ENCODE results near the gene BRD7. TPM values are rescaled to one million over a fixed set of nuclear protein-coding genes. Genes with fewer than 3 reads are reported as not detected.

Gene BRD7
- 51.3 and 53.7 TPM in 2 replicates for total RNA-seq
- 51.2 and 58.4 TPM in 2 replicates for polyA plus RNA-seq

GRCh38 chr16:50368410-50369132, at the start of gene BRD7:
Gene BRD7 (minus strand): TSS chr16:50368988. CDS start chr16:50368774, 214 bp downstream.
- peak; percentile 91 for DNase-seq (ENCODE audit: low spot score)
- Histone ChIP-seq H3K9me3 (ENCODE audit: low read depth) (no peaks in the 10 kb centered on the region), H3K79me2 (peaks cover 47% of the 10 kb centered on the region), H3K4me1 (ENCODE audit: insufficient read depth) (peaks cover 10% of the 10 kb centered on the region), H3K4me3 (peak within 1 kb of the TSS; percentile 84), H3K4me2 (peak within 1 kb of the TSS; percentile 85), H4K20me1 (ENCODE audit: insufficient read depth, poor library complexity, severe bottlenecking) (peaks cover 12% of the 10 kb centered on the region), H3K27ac (peak within 1 kb of the TSS; percentile 81), H3K36me3 (replicated peaks; ENCODE audit: insufficient read depth, low read depth) (no peaks in the 10 kb centered on the region), H2AFZ (peak within 1 kb of the TSS; percentile 92), H3K27me3 (no peaks in the 10 kb centered on the region), H3K9me2 (replicated peaks; ENCODE audit: insufficient read depth) (no peaks in the 10 kb centered on the region)
- TF ChIP-seq EZH2 (IDR thresholded peaks at IDR 0.05; ENCODE audit: borderline replicate concordance) (no peak), CTCF (IDR thresholded peaks at IDR 0.05; ENCODE audit: poor library complexity) (peak; percentile 29), EZH2phosphoT487 (IDR thresholded peaks at IDR 0.05; ENCODE audit: low read depth, severe bottlenecking, unreplicated experiment) (no peak)
- 0% methylated on average over 38 of the region's 109 CpGs for WGBS (ENCODE audit: low lambda C conversion rate, missing lambda C conversion rate)

- peaks cover 20% of the 10 kb centered on the region for H3K9me3 ChIP-seq (ENCODE audit: low read depth)
- H3K4me2 ChIP-seq = no peak overlapping the region
- no peak overlapping the region for H2AFZ ChIP-seq
- no peaks in the 10 kb centered on the region for H4K20me1 ChIP-seq (ENCODE audit: insufficient read depth, poor library complexity, severe bottlenecking)
- H3K36me3 ChIP-seq (replicated peaks; ENCODE audit: insufficient read depth, low read depth) = no peaks in the 10 kb centered on the region
- H3K9me2 ChIP-seq (replicated peaks; ENCODE audit: insufficient read depth) = no peaks in the 10 kb centered on the region
- WGBS (ENCODE audit: low lambda C conversion rate, missing lambda C conversion rate) = 73% methylated on average over 3 of the region's 3 CpGs
- no peaks in the 10 kb centered on the region for H3K27me3 ChIP-seq
- TF ChIP-seq EZH2 (IDR thresholded peaks at IDR 0.05; ENCODE audit: borderline replicate concordance) (no peak), CTCF (IDR thresholded peaks at IDR 0.05; ENCODE audit: poor library complexity) (no peak), EZH2phosphoT487 (IDR thresholded peaks at IDR 0.05; ENCODE audit: low read depth, severe bottlenecking, unreplicated experiment) (no peak)
- H3K4me3 ChIP-seq = no peak overlapping the region
- DNase-seq (ENCODE audit: low spot score) = no peak
- no peaks in the 10 kb centered on the region for H3K79me2 ChIP-seq
- H3K27ac ChIP-seq = no peak overlapping the region
- no peaks in the 10 kb centered on the region for H3K4me1 ChIP-seq (ENCODE audit: insufficient read depth)
Observed at GRCh38 chr16:50416388-50416787, 47.6 kb upstream of the BRD7 start.

GRCh38 chr16:50414152-50414551, 45.4 kb upstream of the BRD7 start:
- no peak for DNase-seq (ENCODE audit: low spot score)
- no peak for TF ChIP-seq CTCF (IDR thresholded peaks at IDR 0.05; ENCODE audit: poor library complexity)
- TF ChIP-seq EZH2 (IDR thresholded peaks at IDR 0.05; ENCODE audit: borderline replicate concordance) = no peak
- no peak for TF ChIP-seq EZH2phosphoT487 (IDR thresholded peaks at IDR 0.05; ENCODE audit: low read depth, severe bottlenecking, unreplicated experiment)
- Histone ChIP-seq H2AFZ (no peak overlapping the region), H4K20me1 (ENCODE audit: insufficient read depth, poor library complexity, severe bottlenecking) (no peaks in the 10 kb centered on the region), H3K27me3 (no peaks in the 10 kb centered on the region), H3K4me1 (ENCODE audit: insufficient read depth) (no peaks in the 10 kb centered on the region), H3K36me3 (replicated peaks; ENCODE audit: insufficient read depth, low read depth) (no peaks in the 10 kb centered on the region), H3K4me2 (no peak overlapping the region), H3K4me3 (no peak overlapping the region), H3K9me2 (replicated peaks; ENCODE audit: insufficient read depth) (no peaks in the 10 kb centered on the region), H3K79me2 (no peaks in the 10 kb centered on the region), H3K9me3 (ENCODE audit: low read depth) (peaks cover 11% of the 10 kb centered on the region), H3K27ac (no peak overlapping the region)
